Naive B cell (primary cell): Measurements from ENCODE around the gene MRPL42. TPM values are rescaled to one million over a fixed set of nuclear protein-coding genes. Genes with fewer than 3 reads are reported as not detected.

Source experiments
- ATAC-seq, 2 donors: fragments of 150-1000 bp; cut with Tn5 transposase; 2 replicates each; pipeline ENCODE4 v1.10.0; 2021; ENCODE audit warnings: low read depth in 2 of 2, mild to moderate bottlenecking in 2 of 2, moderate library complexity in 2 of 2
- DNase-seq: peaks from one replicate; pipeline ENCODE4 v3.0.0; 2022
- H3K27ac Mint-ChIP-seq, 6 donors: one replicate each; pipeline ENCODE4 v1.8.0; 2020 to 2022; ENCODE audit warnings: mild to moderate bottlenecking in 6 of 6, mixed read lengths in 6 of 6, moderate library complexity in 5 of 6, inconsistent platforms in 2 of 6
- H3K27me3 Mint-ChIP-seq, 3 donors: one replicate each; pipeline ENCODE4 v1.8.0; 2021 to 2022; ENCODE audit warnings: mixed read lengths in 3 of 3, mild to moderate bottlenecking in 1 of 3
- H3K36me3 Mint-ChIP-seq, 2 donors: one replicate each; pipeline ENCODE4 v1.8.0; 2020 to 2022; ENCODE audit warnings: mixed read lengths in 2 of 2, inconsistent platforms in 1 of 2, mild to moderate bottlenecking in 1 of 2
- H3K4me1 Mint-ChIP-seq, 3 donors: one replicate each; pipeline ENCODE4 v1.8.0; 2020 to 2022; ENCODE audit warnings: mixed read lengths in 3 of 3, inconsistent platforms in 1 of 3, mild to moderate bottlenecking in 1 of 3, moderate library complexity in 1 of 3
- H3K4me3 Mint-ChIP-seq, 8 donors: one replicate each; pipeline ENCODE4 v1.8.0; 2020 to 2022; ENCODE audit warnings: mild to moderate bottlenecking in 8 of 8, mixed read lengths in 8 of 8, moderate library complexity in 8 of 8, inconsistent platforms in 2 of 8
- H3K9me3 Mint-ChIP-seq, 7 donors: one replicate each; pipeline ENCODE4 v1.8.0; 2020 to 2022; ENCODE audit warnings: mixed read lengths in 7 of 7, mild to moderate bottlenecking in 5 of 7, inconsistent platforms in 2 of 7, moderate library complexity in 1 of 7
- polyA plus RNA-seq, 6 donors: library from polyadenylated mRNA; unstranded; fragments of 300-500 nt; fragmentation: Illumina TruSeq; gene quantifications; one replicate each; pipeline ENCODE4 v1.2.3, GENCODE V29; 2021; ENCODE audit warnings: low read depth in 6 of 6

MRPL42 gene
- polyA plus RNA-seq, 6 donors from 2014 or later, result 80.8 to 98.2 (median 87.9) TPM

DNA sequence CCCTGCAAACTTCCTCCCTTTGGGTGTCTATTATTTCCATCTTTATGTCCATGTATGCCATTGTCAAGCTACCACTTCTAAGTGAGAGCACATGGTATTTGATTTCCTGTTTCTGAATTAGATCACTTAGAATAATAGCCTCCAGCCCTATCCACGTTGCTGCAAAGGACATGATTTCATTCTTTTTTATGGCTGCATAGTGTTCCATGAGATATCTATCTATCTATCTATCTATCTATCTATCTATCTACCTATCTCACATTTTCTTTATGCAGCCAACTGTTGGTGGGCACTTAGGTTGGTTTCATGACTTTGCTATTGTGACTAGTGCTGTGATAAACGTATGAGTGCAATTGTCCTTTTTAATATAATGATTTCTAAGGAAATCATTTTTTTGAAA lies 11.2 kb upstream of the MRPL42 start:
- no peak for ATAC-seq
- Mint-ChIP-seq H3K4me3 (no peak overlapping the region), H3K9me3 (no peaks in the 10 kb centered on the region), H3K27ac (no peak overlapping the region), H3K36me3 (no peaks in the 10 kb centered on the region), H3K4me1 (peaks cover 0 to 3% (median 0%) of the 10 kb centered on the region in 3 donors), H3K27me3 (peaks cover 0 to 11% (median 8%) of the 10 kb centered on the region in 3 donors)
- no peak for DNase-seq

GRCh38 chr12:93459097-93459496 lies 8.2 kb upstream of the MRPL42 start:
- ATAC-seq, result no peak
- DNase-seq, result no peak
- Mint-ChIP-seq H3K9me3 (no peaks in the 10 kb centered on the region), H3K4me1 (peaks cover 0 to 5% (median 0%) of the 10 kb centered on the region in 3 donors), H3K36me3 (no peaks in the 10 kb centered on the region), H3K27me3 (peaks cover 0 to 10% (median 8%) of the 10 kb centered on the region in 3 donors), H3K4me3 (no peak overlapping the region), H3K27ac (no peak overlapping the region)

- Mint-ChIP-seq H3K4me1 (peaks cover 0 to 5% (median 0%) of the 10 kb centered on the region in 3 donors), H3K4me3 (no peak overlapping the region), H3K27me3 (peaks cover 0 to 8% (median 8%) of the 10 kb centered on the region in 3 donors), H3K9me3 (no peaks in the 10 kb centered on the region), H3K36me3 (no peaks in the 10 kb centered on the region), H3K27ac (no peak overlapping the region)
- ATAC-seq (no peak), DNase-seq (no peak)
Observed at GRCh38 chr12:93460003-93460402, 7.3 kb upstream of the MRPL42 start.

- ATAC-seq, result no peak
Observed at GRCh38 chr12:93460902-93461301, 6.4 kb upstream of the MRPL42 start.

GRCh38 chr12:93461503-93461902 lies 5.8 kb upstream of the MRPL42 start:
- Mint-ChIP-seq H3K27me3 (peaks cover 0 to 4% (median 3%) of the 10 kb centered on the region in 3 donors), H3K4me3 (no peak overlapping the region), H3K27ac (no peak overlapping the region), H3K36me3 (no peaks in the 10 kb centered on the region), H3K9me3 (no peaks in the 10 kb centered on the region), H3K4me1 (peaks cover 0 to 5% (median 0%) of the 10 kb centered on the region in 3 donors)
- no peak for DNase-seq
- ATAC-seq, result no peak

More at GRCh38 chr12:93460902-93461301, 6.4 kb upstream of the MRPL42 start:
- no peak overlapping the region for H3K27ac Mint-ChIP-seq
- DNase-seq, result no peak
- no peaks in the 10 kb centered on the region for H3K36me3 Mint-ChIP-seq
- H3K9me3 Mint-ChIP-seq, result no peaks in the 10 kb centered on the region
- no peak overlapping the region for H3K4me3 Mint-ChIP-seq
- peaks cover 0 to 8% (median 6%) of the 10 kb centered on the region in 3 donors for H3K27me3 Mint-ChIP-seq
- peaks cover 0 to 5% (median 0%) of the 10 kb centered on the region in 3 donors for H3K4me1 Mint-ChIP-seq

GRCh38 chr12:93465841-93466240 lies 1.5 kb upstream of the MRPL42 start:
- H3K4me3 Mint-ChIP-seq, result peak overlapping the region in 6 of 8 donors; percentile 10 to 86 (median 66)
- ATAC-seq, result no peak

GRCh38 chr12:93466625-93467350 lies 526 bp upstream of the MRPL42 start:
- ATAC-seq, result no peak
- Mint-ChIP-seq H3K27me3 (no peaks in the 10 kb centered on the region), H3K4me1 (peaks cover 22 to 40% (median 27%) of the 10 kb centered on the region in 3 donors), H3K36me3 (peaks cover 6 to 7% of the 10 kb centered on the region in 2 donors), H3K27ac (peak overlapping the region; percentile 90 to 98 (median 96)), H3K9me3 (no peaks in the 10 kb centered on the region), H3K4me3 (peak overlapping the region; percentile 85 to 98 (median 90))
- DNase-seq, result no peak

More at GRCh38 chr12:93465841-93466240, 1.5 kb upstream of the MRPL42 start:
- Mint-ChIP-seq H3K27ac (peak overlapping the region in 1 of 6 donors; percentile 69), H3K36me3 (peaks cover 3 to 4% of the 10 kb centered on the region in 2 donors), H3K27me3 (no peaks in the 10 kb centered on the region), H3K4me1 (peaks cover 21 to 38% (median 31%) of the 10 kb centered on the region in 3 donors), H3K9me3 (no peaks in the 10 kb centered on the region)
- DNase-seq, result no peak

- peaks cover 7 to 10% of the 10 kb centered on the region in 2 donors for H3K36me3 Mint-ChIP-seq
- H3K27me3 Mint-ChIP-seq, result no peaks in the 10 kb centered on the region
- ATAC-seq (no peak), DNase-seq (no peak)
- H3K4me3 Mint-ChIP-seq, result peak overlapping the region; percentile 85 to 98 (median 90)
- H3K27ac Mint-ChIP-seq, result peak overlapping the region; percentile 90 to 98 (median 96)
- peaks cover 22 to 40% (median 27%) of the 10 kb centered on the region in 3 donors for H3K4me1 Mint-ChIP-seq
- H3K9me3 Mint-ChIP-seq, result no peaks in the 10 kb centered on the region
Observed at GRCh38 chr12:93468008-93468371, 676 bp downstream of the MRPL42 start.

GRCh38 chr12:93469386-93469785 lies 2.1 kb downstream of the MRPL42 start:
- peak overlapping the region in 1 of 6 donors; percentile 38 for H3K27ac Mint-ChIP-seq
- H3K27me3 Mint-ChIP-seq, result no peaks in the 10 kb centered on the region

DNA sequence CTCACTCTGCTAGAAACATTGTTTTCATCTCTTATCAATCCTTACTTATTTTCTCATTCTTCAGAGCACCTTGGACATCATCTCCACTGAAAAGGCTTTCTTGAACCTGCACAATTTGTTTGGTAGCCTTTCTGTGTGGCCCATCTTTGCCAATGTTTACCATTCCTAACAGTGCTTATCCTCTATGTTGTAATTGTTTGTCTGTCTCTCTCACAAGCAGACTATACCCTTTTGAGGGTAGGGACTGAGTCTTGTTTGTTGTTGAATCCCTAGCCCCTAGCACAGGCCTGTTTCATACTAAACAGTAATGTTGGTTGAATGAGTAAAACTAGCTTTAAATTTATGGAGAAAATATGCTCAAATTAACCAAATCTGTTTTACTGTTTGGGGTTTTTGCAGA lies 9.2 kb downstream of the MRPL42 start:
- Mint-ChIP-seq H3K27ac (no peak overlapping the region), H3K36me3 (peaks cover 6 to 12% of the 10 kb centered on the region in 2 donors), H3K4me1 (peaks cover 0 to 3% (median 2%) of the 10 kb centered on the region in 3 donors), H3K9me3 (no peaks in the 10 kb centered on the region), H3K4me3 (no peak overlapping the region), H3K27me3 (no peaks in the 10 kb centered on the region)
- DNase-seq (no peak), ATAC-seq (no peak)

More at GRCh38 chr12:93469386-93469785, 2.1 kb downstream of the MRPL42 start:
- DNase-seq (no peak), ATAC-seq (no peak)
- peaks cover 22 to 40% (median 27%) of the 10 kb centered on the region in 3 donors for H3K4me1 Mint-ChIP-seq
- peaks cover 7 to 10% of the 10 kb centered on the region in 2 donors for H3K36me3 Mint-ChIP-seq
- H3K9me3 Mint-ChIP-seq, result no peaks in the 10 kb centered on the region
- H3K4me3 Mint-ChIP-seq, result peak overlapping the region in 1 of 8 donors; percentile 5

- Mint-ChIP-seq H3K36me3 (peaks cover 0 to 14% of the 10 kb centered on the region in 2 donors), H3K4me1 (no peaks in the 10 kb centered on the region), H3K4me3 (no peak overlapping the region), H3K27me3 (no peaks in the 10 kb centered on the region), H3K27ac (peak overlapping the region in 1 of 6 donors; percentile 65), H3K9me3 (no peaks in the 10 kb centered on the region)
- DNase-seq (no peak), ATAC-seq (no peak)
Observed at GRCh38 chr12:93482721-93483120, 15.4 kb downstream of the MRPL42 start.

- H3K4me3 Mint-ChIP-seq, result no peak overlapping the region
Observed at GRCh38 chr12:93483151-93483807, 16.0 kb downstream of the MRPL42 start.

GRCh38 chr12:93484315-93484981 lies 17.1 kb downstream of the MRPL42 start:
- no peaks in the 10 kb centered on the region for H3K27me3 Mint-ChIP-seq
- H3K9me3 Mint-ChIP-seq, result no peaks in the 10 kb centered on the region
- ATAC-seq (no peak), DNase-seq (no peak)
- H3K4me3 Mint-ChIP-seq, result peak overlapping the region in 1 of 8 donors; percentile 44
- peaks cover 0 to 24% of the 10 kb centered on the region in 2 donors for H3K36me3 Mint-ChIP-seq
- H3K4me1 Mint-ChIP-seq, result no peaks in the 10 kb centered on the region
- peak overlapping the region in 1 of 6 donors; percentile 76 for H3K27ac Mint-ChIP-seq

More at GRCh38 chr12:93483151-93483807, 16.0 kb downstream of the MRPL42 start:
- H3K4me1 Mint-ChIP-seq, result no peaks in the 10 kb centered on the region
- H3K27me3 Mint-ChIP-seq, result no peaks in the 10 kb centered on the region
- H3K36me3 Mint-ChIP-seq, result peaks cover 0 to 15% of the 10 kb centered on the region in 2 donors
- ATAC-seq (no peak), DNase-seq (no peak)
- no peaks in the 10 kb centered on the region for H3K9me3 Mint-ChIP-seq
- no peak overlapping the region for H3K27ac Mint-ChIP-seq
